GM18507 (cell line): Measurements from ENCODE around the gene C17orf100.
A peak's percentile ranks its signal among the peaks of the same experiment; 100 is the strongest.

ENCODE experiments used
- DNase-seq: peaks from one replicate; pipeline ENCODE4 v3.0.0; 2011; ENCODE audit warnings: low read depth; ENCODE audit not compliant: insufficient read length; ENCODE audit errors: extremely low spot score
- FAIRE-seq: peaks from 2 replicates; lab custom pipeline; 2011; peaks lifted over from hg19 to GRCh38; lab: Jason Lieb, UNC

C17orf100 gene

GRCh38 chr17:6651354-6651918 lies at the start of gene C17orf100, which contains the start of gene MED31:
Gene C17orf100 (plus strand): TSS chr17:6651762. CDS start chr17:6651914, 152 bp downstream.
Gene MED31 (minus strand): TSS chr17:6651605. CDS start chr17:6651528, 77 bp downstream.
- FAIRE-seq, result peak; percentile 93

GRCh38 chr17:6602141-6602540 lies 49.4 kb upstream of the C17orf100 start:
- DNase-seq, result no peak
- no peak for FAIRE-seq

More at GRCh38 chr17:6651354-6651918, at the start of gene C17orf100, which contains the start of gene MED31:
- peak; percentile 92 for DNase-seq

- DNase-seq (no peak), FAIRE-seq (no peak)
These were observed 47.7 kb upstream of the C17orf100 start for GRCh38 chr17:6603744-6604325.

- FAIRE-seq, result no peak
- DNase-seq, result no peak
These were observed 46.4 kb upstream of the C17orf100 start for GRCh38 chr17:6605142-6605541.

- FAIRE-seq, result no peak
- no peak for DNase-seq
These were observed 43.2 kb upstream of the C17orf100 start for GRCh38 chr17:6608321-6608720.

- DNase-seq, result no peak
- FAIRE-seq, result no peak
These were observed 41.6 kb upstream of the C17orf100 start for GRCh38 chr17:6610011-6610410.

GRCh38 chr17:6611231-6611630 lies 40.3 kb upstream of the C17orf100 start:
- DNase-seq (no peak), FAIRE-seq (no peak)

- FAIRE-seq (no peak), DNase-seq (no peak)
These were observed 27.6 kb upstream of the C17orf100 start for GRCh38 chr17:6623941-6624340.

- DNase-seq, result no peak
- FAIRE-seq, result no peak
These were observed 24.9 kb upstream of the C17orf100 start for GRCh38 chr17:6626616-6627015.

- FAIRE-seq (no peak), DNase-seq (no peak)
These were observed 24.5 kb upstream of the C17orf100 start for GRCh38 chr17:6627019-6627418.

- FAIRE-seq, result no peak
- DNase-seq, result no peak
These were observed 21.2 kb upstream of the C17orf100 start for GRCh38 chr17:6630390-6630789.

GRCh38 chr17:6632530-6632929 lies 19.0 kb upstream of the C17orf100 start:
- FAIRE-seq (peak; percentile 26), DNase-seq (no peak)

GRCh38 chr17:6633263-6633662 lies 18.3 kb upstream of the C17orf100 start:
- FAIRE-seq, result no peak
- no peak for DNase-seq

GRCh38 chr17:6636105-6636504 lies 15.5 kb upstream of the C17orf100 start:
- DNase-seq (no peak), FAIRE-seq (no peak)

- DNase-seq (no peak), FAIRE-seq (no peak)
These were observed 14.7 kb upstream of the C17orf100 start for GRCh38 chr17:6636616-6637457.

GRCh38 chr17:6637458-6637840 lies 14.1 kb upstream of the C17orf100 start:
- FAIRE-seq (no peak), DNase-seq (no peak)

- FAIRE-seq, result no peak
- DNase-seq, result no peak
These were observed 13.3 kb upstream of the C17orf100 start for GRCh38 chr17:6638046-6638908.

- no peak for DNase-seq
- FAIRE-seq, result no peak
These were observed 12.5 kb upstream of the C17orf100 start for GRCh38 chr17:6639014-6639585.
